ENCODE data around the gene CAST.
"Not testable (repeated sequence)": the region's sequence is repeated elsewhere in the genome, so short reads cannot be mapped to it uniquely, and the experiment has no call there.

The CAST gene

GRCh38 chr5:96743805-96744204 lies 81.6 kb downstream of the CAST start:
- no peak for FAIRE-seq
- no peak for DNase-seq (ENCODE audit: insufficient read length, low spot score)
- TF ChIP-seq, protein P1, sequence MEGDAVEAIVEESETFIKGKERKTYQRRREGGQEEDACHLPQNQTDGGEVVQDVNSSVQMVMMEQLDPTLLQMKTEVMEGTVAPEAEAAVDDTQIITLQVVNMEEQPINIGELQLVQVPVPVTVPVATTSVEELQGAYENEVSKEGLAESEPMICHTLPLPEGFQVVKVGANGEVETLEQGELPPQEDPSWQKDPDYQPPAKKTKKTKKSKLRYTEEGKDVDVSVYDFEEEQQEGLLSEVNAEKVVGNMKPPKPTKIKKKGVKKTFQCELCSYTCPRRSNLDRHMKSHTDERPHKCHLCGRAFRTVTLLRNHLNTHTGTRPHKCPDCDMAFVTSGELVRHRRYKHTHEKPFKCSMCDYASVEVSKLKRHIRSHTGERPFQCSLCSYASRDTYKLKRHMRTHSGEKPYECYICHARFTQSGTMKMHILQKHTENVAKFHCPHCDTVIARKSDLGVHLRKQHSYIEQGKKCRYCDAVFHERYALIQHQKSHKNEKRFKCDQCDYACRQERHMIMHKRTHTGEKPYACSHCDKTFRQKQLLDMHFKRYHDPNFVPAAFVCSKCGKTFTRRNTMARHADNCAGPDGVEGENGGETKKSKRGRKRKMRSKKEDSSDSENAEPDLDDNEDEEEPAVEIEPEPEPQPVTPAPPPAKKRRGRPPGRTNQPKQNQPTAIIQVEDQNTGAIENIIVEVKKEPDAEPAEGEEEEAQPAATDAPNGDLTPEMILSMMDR (IDR thresholded peaks at IDR 0.05; ENCODE audit: insufficient read depth, missing control alignments), result no peak

- DNase-seq (ENCODE audit: insufficient read length, low spot score); FAIRE-seq: not testable (repeated sequence)
Observed at GRCh38 chr5:96744218-96744617, 82.0 kb downstream of the CAST start.

- FAIRE-seq (no peak), DNase-seq (ENCODE audit: insufficient read length, low spot score) (no peak)
- TF ChIP-seq, protein P1 (IDR thresholded peaks at IDR 0.05; ENCODE audit: insufficient read depth, missing control alignments), result no peak
Observed at GRCh38 chr5:96745025-96745424, 82.8 kb downstream of the CAST start.

- DNase-seq (ENCODE audit: insufficient read length, low spot score) (no peak), FAIRE-seq (no peak)
- TF ChIP-seq, protein P1 (IDR thresholded peaks at IDR 0.05; ENCODE audit: insufficient read depth, missing control alignments), result no peak
Observed at GRCh38 chr5:96745844-96746531, 83.8 kb downstream of the CAST start.

GRCh38 chr5:96747720-96748119 lies 85.5 kb downstream of the CAST start:
- DNase-seq (ENCODE audit: insufficient read length, low spot score) (no peak), FAIRE-seq (no peak)
- TF ChIP-seq, protein P1 (IDR thresholded peaks at IDR 0.05; ENCODE audit: insufficient read depth, missing control alignments), result no peak

- FAIRE-seq (no peak), DNase-seq (ENCODE audit: insufficient read length, low spot score) (no peak)
- TF ChIP-seq, protein P1 (IDR thresholded peaks at IDR 0.05; ENCODE audit: insufficient read depth, missing control alignments), result no peak
Observed at GRCh38 chr5:96750110-96750822, 88.1 kb downstream of the CAST start.

GRCh38 chr5:96751203-96752169 lies 89.3 kb downstream of the CAST start:
- TF ChIP-seq, protein P1 (IDR thresholded peaks at IDR 0.05; ENCODE audit: insufficient read depth, missing control alignments), result no peak
- no peak for DNase-seq (ENCODE audit: insufficient read length, low spot score)

More at GRCh38 chr5:96751203-96752169, 89.3 kb downstream of the CAST start:
- no peak for FAIRE-seq
